ENCODE results near the gene SNTG2. TPM values are rescaled to one million over a fixed set of nuclear protein-coding genes. Genes with fewer than 3 reads are reported as not detected.

SNTG2 gene
- total and polyA plus RNA-seq, 2 of the 13 experiments (the other 11 are each of a cell fraction or from before 2014, with no cell fraction given) = not detected

GRCh38 chr2:1002350-1002749 is 51.7 kb downstream of the SNTG2 start:
- no peaks in the 10 kb centered on the region for H3K9me3 ChIP-seq (ENCODE audit: low read length)
- H3K27ac ChIP-seq (ENCODE audit: extremely low read length, insufficient read depth, low read length) = no peak overlapping the region
- ATAC-seq (no peak), FAIRE-seq (no peak), DNase-seq (ENCODE audit: low spot score) (no peak)
- H3K4me1 ChIP-seq (ENCODE audit: insufficient read depth, low read length) = no peaks in the 10 kb centered on the region
- no peaks in the 10 kb centered on the region for H3K36me3 ChIP-seq (replicated peaks in 1 of 2; ENCODE audit: control insufficient read depth in 1 of 2, insufficient read depth in 2 of 2, low read length in 2 of 2)
- BruUV-seq (replicated peaks) = no TSS peak
- no peak overlapping the region for H3K9ac ChIP-seq (ENCODE audit: insufficient read depth, low read depth, low read length)
- WGBS (ENCODE audit: low lambda C conversion rate) = 25% methylated on average over 2 of the region's 2 CpGs
- POLR2A ChIA-PET = no interaction called here
- no peaks in the 10 kb centered on the region for H3K27me3 ChIP-seq (ENCODE audit: control insufficient read depth in 1 of 2, insufficient read depth in 2 of 2, low read length in 2 of 2)
- intact Hi-C loops (cut with micrococcal nuclease; ENCODE audit: unreplicated experiment) (no loop called here), in situ Hi-C loops (cut with HindIII; ENCODE audit: extremely low pct_ligation_motif_present, low pct_unique_long_range_greater_than_20kb) (no loop called here)
- CTCF ChIA-PET (ENCODE audit: low intra/inter-chr PET ratio, low total read pairs) = no interaction called here
- H3K4me2 ChIP-seq (ENCODE audit: low read depth, low read length) = no peak overlapping the region
- H3K4me3 ChIP-seq (replicated peaks in 1 of 3; ENCODE audit: insufficient read depth in 1 of 3, low read depth in 2 of 3, low read length in 3 of 3) = no peak overlapping the region
- no peak for TF ChIP-seq HNRNPUL1 (IDR thresholded peaks at IDR 0.05; ENCODE audit: low read depth, low read length)
- no peak overlapping the region for H2AFZ ChIP-seq (ENCODE audit: low read length)
- no peaks in the 10 kb centered on the region for H3K79me2 ChIP-seq (ENCODE audit: insufficient read depth, low read length)
- H4K20me1 ChIP-seq (ENCODE audit: insufficient read depth, low read length) = no peaks in the 10 kb centered on the region

GRCh38 chr2:1004398-1004797 is 53.7 kb downstream of the SNTG2 start:
- BruUV-seq (replicated peaks) = no TSS peak
- H3K9ac ChIP-seq (ENCODE audit: insufficient read depth, low read depth, low read length) = no peak overlapping the region
- no peak overlapping the region for H3K4me2 ChIP-seq (ENCODE audit: low read depth, low read length)
- no peak for FAIRE-seq
- no peak overlapping the region for H2AFZ ChIP-seq (ENCODE audit: low read length)
- H3K36me3 ChIP-seq (replicated peaks in 1 of 2; ENCODE audit: control insufficient read depth in 1 of 2, insufficient read depth in 2 of 2, low read length in 2 of 2) = no peaks in the 10 kb centered on the region
- TF ChIP-seq ZBTB8A (CRISPR knock-in tag; IDR thresholded peaks at IDR 0.05; ENCODE audit: borderline replicate concordance, low read depth) = no peak
- TF ChIP-seq ATF3 (CRISPR knock-in tag; IDR thresholded peaks at IDR 0.05) = no peak
- TF ChIP-seq BHLHE40 (IDR thresholded peaks at IDR 0.05; ENCODE audit: low read length) = no peak
- no peak for TF ChIP-seq CHD4 (IDR thresholded peaks at IDR 0.05; ENCODE audit: borderline replicate concordance, low read length)
- no peak for TF ChIP-seq MAFK (conservative IDR thresholded peaks at IDR 0.05 in 1 of 2, IDR thresholded peaks at IDR 0.05 in 1 of 2; ENCODE audit: low read length in 2 of 2)
- TF ChIP-seq CSRNP1 (CRISPR knock-in tag; IDR thresholded peaks at IDR 0.05) = no peak
- no peak for TF ChIP-seq ZBTB3 (CRISPR knock-in tag; IDR thresholded peaks at IDR 0.05; ENCODE audit: borderline replicate concordance, low read depth)
- no peak for TF ChIP-seq SP1 (IDR thresholded peaks at IDR 0.05)
- TF ChIP-seq SP1 (CRISPR knock-in tag; IDR thresholded peaks at IDR 0.05) = no peak
- H4K20me1 ChIP-seq (ENCODE audit: insufficient read depth, low read length) = no peaks in the 10 kb centered on the region
- no peak for DNase-seq (ENCODE audit: low spot score)
- H3K27ac ChIP-seq (ENCODE audit: extremely low read length, insufficient read depth, low read length) = no peak overlapping the region
- intact Hi-C loops (cut with micrococcal nuclease; ENCODE audit: unreplicated experiment) = no loop called here
- no peaks in the 10 kb centered on the region for H3K9me3 ChIP-seq (ENCODE audit: low read length)
- H3K79me2 ChIP-seq (ENCODE audit: insufficient read depth, low read length) = no peaks in the 10 kb centered on the region
- no peaks in the 10 kb centered on the region; a peak in 1 of 5 replicates for H3K27me3 ChIP-seq (ENCODE audit: control insufficient read depth in 1 of 2, insufficient read depth in 2 of 2, low read length in 2 of 2)
- ATAC-seq = no peak
- in situ Hi-C loops (cut with HindIII; ENCODE audit: extremely low pct_ligation_motif_present, low pct_unique_long_range_greater_than_20kb) = no loop called here
- H3K4me3 ChIP-seq (replicated peaks in 1 of 3; ENCODE audit: insufficient read depth in 1 of 3, low read depth in 2 of 3, low read length in 3 of 3) = no peak overlapping the region
- ChIA-PET POLR2A (no interaction called here), CTCF (ENCODE audit: low intra/inter-chr PET ratio, low total read pairs) (no interaction called here)
- H3K4me1 ChIP-seq (ENCODE audit: insufficient read depth, low read length) = no peaks in the 10 kb centered on the region
- 2% methylated on average over 5 of the region's 5 CpGs for WGBS (ENCODE audit: low lambda C conversion rate)
